ENCODE data around the gene SLC47A1. TPM values are rescaled to one million over a fixed set of nuclear protein-coding genes. Genes with fewer than 3 reads are reported as not detected.

SLC47A1 gene
- total RNA-seq, 4 donors from 2014 or later: 34.2 to 257 (median 133) TPM

DNA sequence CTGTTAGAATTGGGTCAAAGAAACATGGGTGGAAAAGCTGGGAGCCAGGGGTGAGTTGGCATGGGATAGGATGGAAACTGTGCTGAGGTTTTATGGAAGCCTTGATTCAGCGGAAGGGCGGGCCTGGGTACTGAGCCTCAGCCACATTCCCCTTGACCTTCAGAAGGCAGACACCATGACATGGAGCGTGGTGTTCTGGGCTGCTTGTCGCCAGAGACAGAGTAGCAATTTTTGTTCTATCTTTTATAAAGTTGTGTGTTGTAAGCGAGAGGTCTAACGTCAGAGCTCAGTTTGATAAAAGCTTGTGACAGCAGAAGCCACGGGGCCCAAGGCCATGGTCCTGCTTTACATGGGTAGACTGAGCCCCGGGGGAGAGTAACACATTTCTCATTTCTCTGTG, 50.2 kb downstream of the SLC47A1 start:
- ATAC-seq (no peak), DNase-seq (no peak)
- H3K36me3 ChIP-seq: no peaks in the 10 kb centered on the region
- TF ChIP-seq, protein P1, sequence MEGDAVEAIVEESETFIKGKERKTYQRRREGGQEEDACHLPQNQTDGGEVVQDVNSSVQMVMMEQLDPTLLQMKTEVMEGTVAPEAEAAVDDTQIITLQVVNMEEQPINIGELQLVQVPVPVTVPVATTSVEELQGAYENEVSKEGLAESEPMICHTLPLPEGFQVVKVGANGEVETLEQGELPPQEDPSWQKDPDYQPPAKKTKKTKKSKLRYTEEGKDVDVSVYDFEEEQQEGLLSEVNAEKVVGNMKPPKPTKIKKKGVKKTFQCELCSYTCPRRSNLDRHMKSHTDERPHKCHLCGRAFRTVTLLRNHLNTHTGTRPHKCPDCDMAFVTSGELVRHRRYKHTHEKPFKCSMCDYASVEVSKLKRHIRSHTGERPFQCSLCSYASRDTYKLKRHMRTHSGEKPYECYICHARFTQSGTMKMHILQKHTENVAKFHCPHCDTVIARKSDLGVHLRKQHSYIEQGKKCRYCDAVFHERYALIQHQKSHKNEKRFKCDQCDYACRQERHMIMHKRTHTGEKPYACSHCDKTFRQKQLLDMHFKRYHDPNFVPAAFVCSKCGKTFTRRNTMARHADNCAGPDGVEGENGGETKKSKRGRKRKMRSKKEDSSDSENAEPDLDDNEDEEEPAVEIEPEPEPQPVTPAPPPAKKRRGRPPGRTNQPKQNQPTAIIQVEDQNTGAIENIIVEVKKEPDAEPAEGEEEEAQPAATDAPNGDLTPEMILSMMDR (IDR thresholded peaks at IDR 0.05 in 4 of 5, conservative IDR thresholded peaks at IDR 0.05 in 1 of 5): no peak
- TF ChIP-seq POLR2A (IDR thresholded peaks at IDR 0.05): no peak
- H3K9me3 ChIP-seq: no peaks in the 10 kb centered on the region
- peaks cover 0 to 3% of the 10 kb centered on the region in 2 donors for H3K4me1 ChIP-seq
- intact Hi-C loops (cut with DNase I; ENCODE audit: low total_unique reads) (no loop called here), in situ Hi-C loops (cut with MboI; ENCODE audit: low sequenced_read_pairs in 4 of 4) (no loop called here)
- no peak overlapping the region for H3K27ac ChIP-seq
- H3K27me3 ChIP-seq: peaks cover 3 to 5% (median 4%) of the 10 kb centered on the region in 3 donors
- H3K4me3 ChIP-seq: no peak overlapping the region

DNA sequence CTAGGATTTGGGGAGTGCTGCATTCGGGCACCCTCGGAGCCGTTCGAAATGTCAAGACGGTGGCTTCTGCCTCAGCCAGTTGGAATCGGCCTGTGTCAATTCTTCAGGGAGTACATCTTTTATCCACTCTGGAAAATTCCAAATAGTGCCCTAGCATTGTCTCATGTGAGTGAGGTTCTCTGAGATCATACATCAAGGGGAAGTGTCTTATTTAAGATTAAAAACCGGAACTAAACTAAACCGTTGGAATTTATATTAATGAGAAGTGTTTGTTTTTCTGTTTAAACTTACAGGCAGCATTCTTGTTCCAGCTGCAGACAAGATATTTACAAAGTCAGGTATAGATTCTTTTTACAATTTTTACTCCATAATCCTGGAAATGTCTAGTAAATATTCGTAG, 56.8 kb downstream of the SLC47A1 start:
- in situ Hi-C loops (cut with MboI; ENCODE audit: low sequenced_read_pairs in 4 of 4): no loop called here
- Histone ChIP-seq H3K4me3 (no peak overlapping the region), H3K9me3 (no peaks in the 10 kb centered on the region), H3K36me3 (no peaks in the 10 kb centered on the region), H3K27ac (no peak overlapping the region), H3K27me3 (no peaks in the 10 kb centered on the region), H3K4me1 (no peaks in the 10 kb centered on the region)
- DNase-seq: no peak
- TF ChIP-seq POLR2A (IDR thresholded peaks at IDR 0.05): no peak
- TF ChIP-seq, protein P1 (IDR thresholded peaks at IDR 0.05 in 4 of 5, conservative IDR thresholded peaks at IDR 0.05 in 1 of 5): no peak
- intact Hi-C loops (cut with DNase I; ENCODE audit: low total_unique reads): no loop called here
- no peak for ATAC-seq

DNA sequence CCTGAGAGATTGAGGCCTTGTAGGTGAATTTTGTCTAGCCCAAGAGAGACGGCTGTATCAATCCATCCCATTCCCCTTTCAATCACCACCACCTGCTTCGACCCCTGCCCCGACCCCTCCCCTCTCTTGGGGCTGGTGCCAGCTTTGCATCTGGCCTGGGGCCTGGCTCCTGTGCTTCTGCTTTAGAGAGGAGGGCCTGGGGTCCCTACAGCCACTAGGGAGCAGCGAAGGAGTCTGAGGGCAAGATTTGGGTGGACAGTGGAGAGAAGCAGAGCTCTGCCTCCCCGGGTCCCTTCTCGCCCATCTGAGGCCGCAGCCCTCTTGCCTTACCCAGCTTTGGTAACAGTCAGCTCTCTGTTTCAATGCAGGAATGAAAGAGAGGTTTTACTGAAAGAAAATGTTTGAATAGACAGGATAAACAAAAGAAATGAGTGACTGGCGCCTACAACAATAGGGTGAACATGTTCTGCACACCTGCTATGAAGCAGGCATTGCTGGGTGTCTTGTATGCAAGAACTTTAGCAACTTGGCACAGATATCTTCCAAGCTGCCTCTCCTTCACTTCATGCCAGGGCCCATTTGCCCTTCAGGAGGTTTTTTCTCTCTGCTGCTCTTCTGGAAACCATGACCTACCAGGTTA, 57.4 kb downstream of the SLC47A1 start:
- in situ Hi-C loops (cut with MboI; ENCODE audit: low sequenced_read_pairs in 4 of 4) (no loop called here), intact Hi-C loops (cut with DNase I; ENCODE audit: low total_unique reads) (no loop called here)
- TF ChIP-seq, protein P1 (IDR thresholded peaks at IDR 0.05 in 4 of 5, conservative IDR thresholded peaks at IDR 0.05 in 1 of 5): no peak
- no peak for TF ChIP-seq POLR2A (IDR thresholded peaks at IDR 0.05)
- H3K27me3 ChIP-seq: no peaks in the 10 kb centered on the region
- H3K27ac ChIP-seq: no peak overlapping the region
- no peaks in the 10 kb centered on the region for H3K36me3 ChIP-seq
- ATAC-seq (no peak), DNase-seq (no peak)
- no peaks in the 10 kb centered on the region for H3K9me3 ChIP-seq
- no peak overlapping the region for H3K4me3 ChIP-seq
- H3K4me1 ChIP-seq: no peaks in the 10 kb centered on the region

DNA sequence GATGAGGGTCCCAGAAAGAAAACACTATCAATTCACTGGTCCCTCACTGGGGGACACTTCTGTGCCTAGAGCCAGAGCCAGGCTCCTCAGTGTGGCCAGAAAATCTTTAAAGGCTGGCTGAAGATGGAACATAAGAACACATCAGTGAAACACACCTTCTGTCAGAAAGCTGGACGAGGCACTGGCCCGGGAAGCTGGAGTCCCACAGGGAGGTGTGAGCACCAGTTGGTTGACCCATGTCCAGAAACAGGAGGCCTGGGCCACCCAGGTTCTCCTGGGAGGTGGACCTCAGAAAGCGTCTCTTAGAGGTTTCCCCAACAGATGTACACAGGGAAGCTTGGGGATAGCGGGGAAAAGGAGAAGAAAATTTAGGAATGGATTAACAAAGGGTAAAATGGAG, 58.7 kb downstream of the SLC47A1 start:
- Histone ChIP-seq H3K4me3 (no peak overlapping the region), H3K36me3 (no peaks in the 10 kb centered on the region), H3K9me3 (no peaks in the 10 kb centered on the region), H3K4me1 (no peaks in the 10 kb centered on the region), H3K27ac (no peak overlapping the region), H3K27me3 (no peaks in the 10 kb centered on the region)
- in situ Hi-C loops (cut with MboI; ENCODE audit: low sequenced_read_pairs in 4 of 4) (no loop called here), intact Hi-C loops (cut with DNase I; ENCODE audit: low total_unique reads) (no loop called here)
- DNase-seq (no peak), ATAC-seq (no peak)
- TF ChIP-seq, protein P1 (IDR thresholded peaks at IDR 0.05 in 4 of 5, conservative IDR thresholded peaks at IDR 0.05 in 1 of 5): no peak
- TF ChIP-seq POLR2A (IDR thresholded peaks at IDR 0.05): no peak

DNA sequence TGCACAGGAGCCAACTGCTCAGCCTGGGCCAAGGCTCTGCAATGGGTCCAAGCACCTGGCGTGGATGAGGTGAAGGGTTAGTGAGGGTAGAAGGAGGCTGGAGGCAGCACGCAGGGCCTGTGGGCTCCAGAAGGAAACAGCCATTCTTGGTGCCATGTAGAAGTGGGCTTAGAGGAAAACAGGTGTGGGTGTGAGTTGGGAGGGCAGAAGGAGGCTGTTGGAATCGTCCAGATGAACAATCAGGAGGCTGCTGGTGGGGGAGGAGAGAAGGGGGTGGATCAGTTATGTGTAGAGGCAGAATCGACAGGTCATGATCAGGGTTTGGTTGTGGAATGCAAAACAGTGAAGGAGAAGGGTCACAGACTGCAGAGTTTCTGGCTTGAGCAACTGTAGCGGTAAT, 63.2 kb downstream of the SLC47A1 start:
- in situ Hi-C loops (cut with MboI; ENCODE audit: low sequenced_read_pairs in 4 of 4): no loop called here
- H3K27me3 ChIP-seq: no peaks in the 10 kb centered on the region

More for the DNA sequence above, 63.2 kb downstream of the SLC47A1 start:
- TF ChIP-seq, protein P1 (IDR thresholded peaks at IDR 0.05 in 4 of 5, conservative IDR thresholded peaks at IDR 0.05 in 1 of 5): no peak
- TF ChIP-seq POLR2A (IDR thresholded peaks at IDR 0.05): no peak
- intact Hi-C loops (cut with DNase I; ENCODE audit: low total_unique reads): no loop called here
- Histone ChIP-seq H3K4me3 (no peak overlapping the region), H3K36me3 (no peaks in the 10 kb centered on the region), H3K4me1 (no peaks in the 10 kb centered on the region), H3K27ac (no peak overlapping the region), H3K9me3 (no peaks in the 10 kb centered on the region)
- DNase-seq (no peak), ATAC-seq (no peak)
